ENCODE measurements around the gene SHPK.

- no peak for TF ChIP-seq CTCF (conservative IDR thresholded peaks at IDR 0.05)
- TF ChIP-seq EZH2 (IDR thresholded peaks at IDR 0.05; ENCODE audit: low read depth) = no peak
These were observed 46.0 kb upstream of the SHPK start for GRCh38 chr17:3682033-3682432.

Measured in PC-9 (cell line).